Trophoblast cell (in vitro differentiated cells and primary cell): ENCODE measurements around the gene CTSO.

Experiments used
- DNase-seq, 2 donors: peaks; one replicate each; pipeline ENCODE4 v3.0.0-alpha.2; 2016
- H2AFZ ChIP-seq: 2 replicates; pipeline ENCODE4 v1.6.1; 2013; ENCODE audit warnings: low read length, moderate library complexity, mild to moderate bottlenecking; ENCODE audit not compliant: insufficient read depth, poor library complexity
- H2AK5ac ChIP-seq: 2 replicates; pipeline ENCODE4 v1.6.1; 2013; ENCODE audit warnings: mild to moderate bottlenecking, low read length
- H2BK120ac ChIP-seq: 2 replicates; pipeline ENCODE4 v1.6.1; 2013; ENCODE audit warnings: low read length, mild to moderate bottlenecking, moderate library complexity; ENCODE audit not compliant: insufficient read depth, poor library complexity
- H2BK12ac ChIP-seq: 2 replicates; pipeline ENCODE4 v1.6.1; 2013; ENCODE audit warnings: mild to moderate bottlenecking, low read length, moderate library complexity
- H2BK5ac ChIP-seq: 2 replicates; pipeline ENCODE4 v1.6.1; 2013; ENCODE audit warnings: low read length, low read depth, moderate library complexity, mild to moderate bottlenecking; ENCODE audit not compliant: poor library complexity
- H3K14ac ChIP-seq: 2 replicates; pipeline ENCODE4 v1.6.1; 2013; ENCODE audit warnings: mild to moderate bottlenecking, low read length
- H3K18ac ChIP-seq: 2 replicates; pipeline ENCODE4 v1.6.1; 2013; ENCODE audit warnings: mild to moderate bottlenecking, low read length
- H3K23ac ChIP-seq: 2 replicates; pipeline ENCODE4 v1.6.1; 2013; ENCODE audit warnings: low read length
- H3K27ac ChIP-seq: 2 replicates; pipeline ENCODE4 v1.5.1; 2013; ENCODE audit warnings: low read depth, mild to moderate bottlenecking, inconsistent platforms, low read length, moderate library complexity
- H3K27me3 ChIP-seq: 2 replicates; pipeline ENCODE4 v1.6.1; 2013; ENCODE audit warnings: inconsistent platforms, mild to moderate bottlenecking, low read length, moderate library complexity; ENCODE audit not compliant: insufficient read depth
- H3K36me3 ChIP-seq, 2 experiments: 1 replicate in 1 of 2; 2 replicates in 1 of 2; pipeline ENCODE4 v1.6.1; 2013; ENCODE audit warnings: low read length in 2 of 2, mild to moderate bottlenecking in 2 of 2, moderate library complexity in 1 of 2; ENCODE audit not compliant: insufficient read depth in 2 of 2, control insufficient read depth in 1 of 2
- H3K4ac ChIP-seq: 2 replicates; pipeline ENCODE4 v1.6.1; 2013; ENCODE audit warnings: low read depth, mild to moderate bottlenecking, low read length, moderate library complexity
- H3K4me1 ChIP-seq, 2 experiments: 1 replicate in 1 of 2; 2 replicates in 1 of 2; pipeline ENCODE4 v1.6.1; 2013; ENCODE audit warnings: low read length in 2 of 2, mild to moderate bottlenecking in 2 of 2, moderate library complexity in 1 of 2; ENCODE audit not compliant: insufficient read depth in 2 of 2, control insufficient read depth in 1 of 2
- H3K4me2 ChIP-seq: 2 replicates; pipeline ENCODE4 v1.6.1; 2013; ENCODE audit warnings: inconsistent platforms, mild to moderate bottlenecking, low read length, moderate library complexity
- H3K4me3 ChIP-seq: 2 replicates; pipeline ENCODE4 v1.5.1; 2013; ENCODE audit warnings: mild to moderate bottlenecking, low read depth, low read length, inconsistent platforms
- H3K79me1 ChIP-seq: one replicate; pipeline ENCODE4 v1.6.1; 2013; ENCODE audit warnings: low read length
- H3K79me2 ChIP-seq: 2 replicates; pipeline ENCODE4 v1.6.1; 2013; ENCODE audit warnings: low read length, mild to moderate bottlenecking; ENCODE audit not compliant: control insufficient read depth, insufficient read depth, poor library complexity
- H3K9ac ChIP-seq: 2 replicates; pipeline ENCODE4 v1.6.1; 2013; ENCODE audit warnings: mild to moderate bottlenecking, low read length
- H3K9me3 ChIP-seq: 2 replicates; pipeline ENCODE4 v1.6.1; 2013; ENCODE audit warnings: low read depth, mild to moderate bottlenecking, control low read depth, inconsistent platforms, low read length; ENCODE audit not compliant: insufficient read depth
- H4K12ac ChIP-seq: 2 replicates; pipeline ENCODE4 v1.6.1; 2013; ENCODE audit warnings: low read depth, mild to moderate bottlenecking, low read length, moderate library complexity
- H4K8ac ChIP-seq: 2 replicates; pipeline ENCODE4 v1.6.1; 2013; ENCODE audit warnings: low read depth, mild to moderate bottlenecking, low read length, moderate library complexity
- H4K91ac ChIP-seq: one replicate; pipeline ENCODE4 v1.6.1; 2013; ENCODE audit warnings: low read depth, mild to moderate bottlenecking, low read length, moderate library complexity
- WGBS: extraction: QIAGEN DNeasy Blood & Tissue Kit; methylation state at CpG from one replicate; pipeline ENCODE4 v1.1.7; 2013; ENCODE audit warnings: missing lambda C conversion rate; ENCODE audit not compliant: insufficient read length, insufficient coverage; ENCODE audit errors: extremely low coverage; 5-methylcytosine and 5-hydroxymethylcytosine counted together

Gene CTSO

GRCh38 chr4:155921597-155921996 lies 32.1 kb downstream of the CTSO start:
- no peak overlapping the region for H3K9ac ChIP-seq
- no peaks in the 10 kb centered on the region for H3K27me3 ChIP-seq
- H2BK5ac ChIP-seq = no peak overlapping the region
- no peaks in the 10 kb centered on the region for H3K9me3 ChIP-seq
- H2BK12ac ChIP-seq = no peak overlapping the region
- H4K12ac ChIP-seq = no peak overlapping the region
- H3K79me2 ChIP-seq = no peaks in the 10 kb centered on the region
- no peak overlapping the region for H3K14ac ChIP-seq
- H2AK5ac ChIP-seq = no peak overlapping the region
- WGBS = no CpG with 5 or more reads among the region's 1 CpG
- H3K23ac ChIP-seq = no peak overlapping the region
- no peak overlapping the region for H2BK120ac ChIP-seq
- no peak overlapping the region for H4K91ac ChIP-seq
- DNase-seq = no peak
- H3K18ac ChIP-seq = no peak overlapping the region
- no peak overlapping the region for H3K27ac ChIP-seq
- no peak overlapping the region for H3K4ac ChIP-seq
- no peak overlapping the region for H3K4me2 ChIP-seq
- H3K36me3 ChIP-seq = no peaks in the 10 kb centered on the region
- no peaks in the 10 kb centered on the region for H3K4me1 ChIP-seq
- H3K79me1 ChIP-seq = no peaks in the 10 kb centered on the region
- H3K4me3 ChIP-seq = no peak overlapping the region
- no peak overlapping the region for H4K8ac ChIP-seq
- H2AFZ ChIP-seq = no peak overlapping the region

- H3K79me2 ChIP-seq = no peaks in the 10 kb centered on the region
- no peak overlapping the region for H3K4me3 ChIP-seq
- H3K14ac ChIP-seq = no peak overlapping the region
- H3K18ac ChIP-seq = no peak overlapping the region
- no peak overlapping the region for H2BK120ac ChIP-seq
- H3K23ac ChIP-seq = no peak overlapping the region
- H2BK12ac ChIP-seq = no peak overlapping the region
- DNase-seq = no peak
- H4K12ac ChIP-seq = no peak overlapping the region
- no peak overlapping the region for H2BK5ac ChIP-seq
- no peaks in the 10 kb centered on the region for H3K79me1 ChIP-seq
- H3K36me3 ChIP-seq = no peaks in the 10 kb centered on the region
- no peak overlapping the region for H3K27ac ChIP-seq
- H3K9me3 ChIP-seq = no peaks in the 10 kb centered on the region
- no peak overlapping the region for H2AFZ ChIP-seq
- no peak overlapping the region for H2AK5ac ChIP-seq
- H4K8ac ChIP-seq = no peak overlapping the region
- H3K4me2 ChIP-seq = no peak overlapping the region
- no peak overlapping the region for H3K9ac ChIP-seq
- H3K4ac ChIP-seq = no peak overlapping the region
- H3K4me1 ChIP-seq = no peaks in the 10 kb centered on the region
- H4K91ac ChIP-seq = no peak overlapping the region
- WGBS = no CpG with 5 or more reads among the region's 5 CpGs
- H3K27me3 ChIP-seq = no peaks in the 10 kb centered on the region
These were observed 38.9 kb downstream of the CTSO start for GRCh38 chr4:155914782-155915181.

- H3K4me2 ChIP-seq = no peak overlapping the region
- no peaks in the 10 kb centered on the region for H3K4me1 ChIP-seq
- H4K91ac ChIP-seq = no peak overlapping the region
- no peak overlapping the region for H2AK5ac ChIP-seq
- no peak overlapping the region for H3K14ac ChIP-seq
- DNase-seq = peak in 1 of 2 donors; percentile 57
- no peaks in the 10 kb centered on the region for H3K36me3 ChIP-seq
- no peak overlapping the region for H2AFZ ChIP-seq
- no peaks in the 10 kb centered on the region for H3K27me3 ChIP-seq
- H4K12ac ChIP-seq = no peak overlapping the region
- H3K23ac ChIP-seq = no peak overlapping the region
- no peaks in the 10 kb centered on the region for H3K79me1 ChIP-seq
- no peak overlapping the region for H2BK120ac ChIP-seq
- no peaks in the 10 kb centered on the region for H3K9me3 ChIP-seq
- H2BK5ac ChIP-seq = no peak overlapping the region
- no peak overlapping the region for H3K18ac ChIP-seq
- H3K4ac ChIP-seq = no peak overlapping the region
- no peak overlapping the region for H2BK12ac ChIP-seq
- no peaks in the 10 kb centered on the region for H3K79me2 ChIP-seq
- H4K8ac ChIP-seq = no peak overlapping the region
- WGBS = no CpG with 5 or more reads among the region's 1 CpG
- no peak overlapping the region for H3K27ac ChIP-seq
- H3K4me3 ChIP-seq = no peak overlapping the region
- no peak overlapping the region for H3K9ac ChIP-seq
These were observed 41.8 kb downstream of the CTSO start for GRCh38 chr4:155911905-155912304.

- H2BK5ac ChIP-seq = no peak overlapping the region
- no peak overlapping the region for H3K9ac ChIP-seq
- H3K9me3 ChIP-seq = no peaks in the 10 kb centered on the region
- no peak overlapping the region for H4K91ac ChIP-seq
- H4K8ac ChIP-seq = no peak overlapping the region
- H3K4me1 ChIP-seq = no peaks in the 10 kb centered on the region
- no peak overlapping the region for H2AFZ ChIP-seq
- H3K14ac ChIP-seq = no peak overlapping the region
- no peaks in the 10 kb centered on the region for H3K36me3 ChIP-seq
- H3K4me2 ChIP-seq = no peak overlapping the region
- H2BK12ac ChIP-seq = no peak overlapping the region
- H2BK120ac ChIP-seq = no peak overlapping the region
- no peak overlapping the region for H3K27ac ChIP-seq
- H2AK5ac ChIP-seq = no peak overlapping the region
- DNase-seq = no peak
- no peak overlapping the region for H3K18ac ChIP-seq
- no peak overlapping the region for H3K4ac ChIP-seq
- no CpG with 5 or more reads among the region's 3 CpGs for WGBS
- H3K23ac ChIP-seq = no peak overlapping the region
- no peaks in the 10 kb centered on the region for H3K79me1 ChIP-seq
- no peak overlapping the region for H3K4me3 ChIP-seq
- no peaks in the 10 kb centered on the region for H3K27me3 ChIP-seq
- H3K79me2 ChIP-seq = no peaks in the 10 kb centered on the region
- no peak overlapping the region for H4K12ac ChIP-seq
These were observed 43.9 kb downstream of the CTSO start for GRCh38 chr4:155909615-155910226.
